ENCODE measurements around the gene GLUD1.
"Not testable (repeated sequence)": the region's sequence is repeated elsewhere in the genome, so short reads cannot be mapped to it uniquely, and the experiment has no call there.

Gene GLUD1
- total RNA-seq, result 239 reads per million, percentile 94 among the genes with 10 or more reads in this experiment

- DNase-seq, result peak; percentile 76
Observed at GRCh38 chr10:87094373-87095235, at the start of gene GLUD1, which contains the start of gene SHLD2. GLUD1 (minus strand) TSS chr10:87094843; CDS start chr10:87094769, 74 bp downstream. SHLD2 (plus strand) TSS chr10:87095206; CDS start chr10:87151355, 56,149 bp downstream.

GRCh38 chr10:87143109-87143418 is 48.4 kb upstream of the GLUD1 start:
- DNase-seq, result not testable (repeated sequence)

- not testable (repeated sequence) for DNase-seq
Observed at GRCh38 chr10:87142230-87143108, 47.8 kb upstream of the GLUD1 start.

GRCh38 chr10:87137478-87137877 is 42.8 kb upstream of the GLUD1 start:
- not testable (repeated sequence) for DNase-seq

- DNase-seq, result not testable (repeated sequence)
Observed at GRCh38 chr10:87134440-87134839, 39.8 kb upstream of the GLUD1 start.

- not testable (repeated sequence) for DNase-seq
Observed at GRCh38 chr10:87133936-87134335, 39.3 kb upstream of the GLUD1 start.

GRCh38 chr10:87132176-87132575 is 37.5 kb upstream of the GLUD1 start:
- DNase-seq, result not testable (repeated sequence)

- not testable (repeated sequence) for DNase-seq
Observed at GRCh38 chr10:87127607-87128156, 33.0 kb upstream of the GLUD1 start.

GRCh38 chr10:87127048-87127447 is 32.4 kb upstream of the GLUD1 start:
- not testable (repeated sequence) for DNase-seq

GRCh38 chr10:87123351-87123750 is 28.7 kb upstream of the GLUD1 start:
- not testable (repeated sequence) for DNase-seq

GRCh38 chr10:87119029-87119428 is 24.4 kb upstream of the GLUD1 start:
- not testable (repeated sequence) for DNase-seq

- not testable (repeated sequence) for DNase-seq
Observed at GRCh38 chr10:87118122-87118521, 23.5 kb upstream of the GLUD1 start.

GRCh38 chr10:87105446-87106124 is 10.9 kb upstream of the GLUD1 start:
- DNase-seq, result no peak

GRCh38 chr10:87104727-87105126 is 10.1 kb upstream of the GLUD1 start:
- DNase-seq, result not testable (repeated sequence)

GRCh38 chr10:87101996-87102395 is 7.4 kb upstream of the GLUD1 start:
- no peak for DNase-seq

GRCh38 chr10:87095236-87095945 is 748 bp upstream of the GLUD1 start:
- DNase-seq, result peak; percentile 68

- peak; percentile 55 for DNase-seq
Observed at GRCh38 chr10:87093632-87094372, 841 bp downstream of the GLUD1 start.

- DNase-seq, result peak; percentile 11
Observed at GRCh38 chr10:87092861-87093631, 1.6 kb downstream of the GLUD1 start.

GRCh38 chr10:87092376-87092860 is 2.2 kb downstream of the GLUD1 start:
- no peak for DNase-seq

GRCh38 chr10:87090779-87091178 is 3.9 kb downstream of the GLUD1 start:
- no peak for DNase-seq

Data from effector CD4-positive, alpha-beta T cell (primary cell).